Jurkat, Clone E6-1 (cell line): ENCODE results near the gene HCRTR2.
"Not testable (repeated sequence)": the region's sequence is repeated elsewhere in the genome, so short reads cannot be mapped to it uniquely, and the experiment has no call there.

Experiments
- DNase-seq: peaks from one replicate; pipeline ENCODE4 v3.0.0-alpha.2; 2011; ENCODE audit warnings: low read depth, low spot score
- H3K4me3 ChIP-seq: 2 replicates; pipeline ENCODE4 v1.5.1; 2011; ENCODE audit warnings: mild to moderate bottlenecking, low read length, control low read depth, moderate library complexity

The HCRTR2 gene

DNA sequence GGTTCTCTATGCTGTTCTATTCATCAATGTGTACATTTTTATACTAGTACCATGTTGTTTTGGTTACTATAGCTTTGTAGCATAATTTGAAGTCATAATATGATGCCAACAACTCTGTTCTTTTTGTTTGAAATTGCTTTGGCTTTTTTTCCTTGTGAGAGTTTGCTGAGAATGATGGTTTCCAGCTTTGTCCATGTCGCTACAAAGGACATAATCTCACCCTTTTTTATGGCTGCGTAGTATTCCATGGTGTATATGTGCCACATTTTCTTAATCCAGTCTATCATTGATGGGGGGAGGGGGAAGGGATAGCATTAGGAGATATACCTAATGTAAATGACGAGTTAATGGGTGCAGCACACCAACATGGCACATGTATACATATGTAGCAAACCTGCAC lies 122.9 kb downstream of the HCRTR2 start:
- H3K4me3 ChIP-seq, DNase-seq: not testable (repeated sequence)

DNA sequence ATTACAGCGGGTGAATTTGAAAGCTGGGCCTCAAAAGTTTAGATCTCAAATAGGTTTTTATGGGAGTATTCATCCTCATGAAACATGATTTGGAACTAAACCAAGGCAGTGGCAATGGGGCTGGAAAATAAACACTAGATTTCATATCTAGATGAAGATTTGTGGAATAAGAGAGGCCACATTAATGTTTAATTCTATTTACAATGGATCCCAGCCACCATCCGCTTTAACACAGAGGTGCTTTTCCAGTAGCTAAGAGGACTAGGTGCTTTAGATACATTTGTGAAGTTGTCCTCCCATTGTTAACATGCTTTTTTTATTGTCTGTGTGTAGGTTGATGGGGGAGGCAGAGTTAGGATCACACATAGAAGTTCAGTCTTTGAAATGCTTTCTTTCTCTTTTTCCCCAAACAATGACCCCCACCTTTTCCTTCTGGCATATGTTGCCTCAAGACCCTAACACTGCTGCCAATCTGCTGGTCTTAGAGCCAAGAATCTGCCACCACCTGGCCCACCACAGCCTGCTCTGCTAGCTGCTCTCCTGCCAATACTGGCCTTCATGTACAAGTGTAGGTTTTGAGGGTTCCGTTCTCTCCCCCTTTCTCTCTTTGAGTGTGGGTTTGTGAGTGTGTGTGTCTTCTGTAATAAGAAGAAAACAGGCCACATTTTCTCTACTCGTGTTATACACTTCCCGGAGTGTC lies 125.1 kb downstream of the HCRTR2 start:
- H3K4me3 ChIP-seq = no peak overlapping the region
- DNase-seq = no peak

GRCh38 chr6:55304747-55305146 lies 130.4 kb downstream of the HCRTR2 start:
- no peak for DNase-seq
- H3K4me3 ChIP-seq = no peak overlapping the region

GRCh38 chr6:55319961-55320695 lies 145.8 kb downstream of the HCRTR2 start:
- H3K4me3 ChIP-seq = no peak overlapping the region
- no peak for DNase-seq

DNA sequence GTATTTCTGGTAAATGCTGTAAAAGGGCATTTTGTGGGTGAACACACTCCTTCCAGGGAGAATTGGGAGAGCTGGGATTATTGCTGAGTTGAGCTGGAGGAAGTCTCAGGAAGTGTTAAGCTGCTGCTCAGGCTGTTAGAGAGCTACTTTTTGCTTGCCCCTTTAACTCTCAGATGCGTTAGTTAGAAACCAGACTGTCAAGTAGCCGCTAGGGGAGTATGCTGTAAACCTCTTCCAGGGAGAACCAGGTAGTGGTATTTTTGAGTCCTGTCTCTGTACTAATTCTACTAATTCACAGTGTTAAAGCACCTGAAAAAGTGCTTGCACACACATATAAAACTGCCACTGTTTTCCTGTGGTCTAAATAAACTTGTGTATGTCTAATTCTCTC lies 146.4 kb downstream of the HCRTR2 start:
- DNase-seq = no peak
- no peak overlapping the region for H3K4me3 ChIP-seq

GRCh38 chr6:55327169-55327568 lies 152.9 kb downstream of the HCRTR2 start, which contains the start of gene GFRAL:
Gene GFRAL, plus strand, starts transcription at chr6:55327469. Its CDS starts 86 bp downstream, at chr6:55327555.
- no peak for DNase-seq
- no peak within 1 kb of the TSS for H3K4me3 ChIP-seq
